Psoas muscle (tissue), 8 donors: ENCODE measurements around the gene NOP56. TPM values are rescaled to one million over a fixed set of nuclear protein-coding genes. Genes with fewer than 3 reads are reported as not detected.
A peak's percentile ranks its signal among the peaks of the same experiment; 100 is the strongest.

Experiments
- ATAC-seq, 4 donors: fragments of 200-7000 bp; cut with Tn5 transposase; one replicate each; pipeline ENCODE4 v1.9.1; 2020; ENCODE audit warnings: moderate library complexity in 3 of 4, mild to moderate bottlenecking in 2 of 4
- DNase-seq, 2 donors: peaks; one replicate each; pipeline ENCODE4 v3.0.0-alpha.2; 2020
- H3K27ac ChIP-seq: fragments of 200-600 bp; one replicate; pipeline ENCODE4 v1.8.0; 2022
- H3K27me3 ChIP-seq, 3 donors: fragments of 200-600 bp in 1 of 3; one replicate each; pipeline versions ENCODE4 v1.6.1 to v1.8.0; 2013 to 2022; ENCODE audit warnings: low read length in 2 of 3, mild to moderate bottlenecking in 2 of 3, moderate library complexity in 1 of 3; ENCODE audit not compliant: insufficient read depth in 3 of 3
- H3K36me3 ChIP-seq, 2 donors: fragments of 200-600 bp in 1 of 2; one replicate each; pipeline versions ENCODE4 v1.6.1 to v1.8.0; 2013 to 2022; ENCODE audit warnings: low read depth in 1 of 2, mild to moderate bottlenecking in 1 of 2, moderate library complexity in 1 of 2; ENCODE audit not compliant: insufficient read depth in 1 of 2
- H3K4me1 ChIP-seq: fragments of 200-600 bp; one replicate; pipeline ENCODE4 v1.8.0; 2022
- H3K4me3 ChIP-seq: fragments of 200-600 bp; one replicate; pipeline ENCODE4 v1.8.0; 2022; ENCODE audit warnings: mild to moderate bottlenecking
- H3K9me3 ChIP-seq: fragments of 200-600 bp; one replicate; pipeline ENCODE4 v1.8.0; 2022
- WGBS, 3 donors: extraction: QIAGEN DNeasy Blood & Tissue Kit; methylation state at CpG; one replicate each; pipeline versions ENCODE4 v1.1.6 to v1.1.7; 2013; 5-methylcytosine and 5-hydroxymethylcytosine counted together
- intact Hi-C, 2 donors: fragments of 100-400 bp; cut with DNase I; formaldehyde crosslinking; loops; one replicate each; pipeline versions ENCODE4 v1.11.0 to v1.14.2; 2022
- polyA plus RNA-seq, 3 donors: library from polyadenylated mRNA; stranded (reverse); fragments of 200-250 nt; gene quantifications; one replicate each; pipeline ENCODE4 v1.2.3, GENCODE V29; 2013
- total RNA-seq, 4 donors: library from RNA; stranded (reverse); fragmentation: NEBNext Ultra II Directional in 2 of 4; extraction: Animal tissue kit (Norgen Biotek cat#: 25700) in 2 of 4; gene quantifications; one replicate each; pipeline versions ENCODE4 v1.2.1 to v1.2.4, GENCODE V29; 2021 to 2023
- TF ChIP-seq, protein P1 (sequence below): fragments of 200-600 bp; IDR thresholded peaks from one replicate; pipeline ENCODE4 v1.8.0; 2022; ENCODE audit warnings: antibody characterized with exemption
- donor health status: healthy with polysubstance abuse.
- donor health status: DM: no; HTN: no; CAD: no; lungs with moderate emphysema.
- donor health status: Bipolar disorder and iron deficiency.
- donor health status: healthy.
- donor health status: DM: yes; HTN: yes; CAD: no.
- donor health status: DM: no; HTN: no; CAD: no.
- donor health status: DM: no; HTN: no; CAD: no.
- donor health status: DM: yes; HTN: yes; CAD: no.

Gene NOP56
- total and polyA plus RNA-seq, 7 donors: 63.2 to 173 (median 91.6) TPM

DNA sequence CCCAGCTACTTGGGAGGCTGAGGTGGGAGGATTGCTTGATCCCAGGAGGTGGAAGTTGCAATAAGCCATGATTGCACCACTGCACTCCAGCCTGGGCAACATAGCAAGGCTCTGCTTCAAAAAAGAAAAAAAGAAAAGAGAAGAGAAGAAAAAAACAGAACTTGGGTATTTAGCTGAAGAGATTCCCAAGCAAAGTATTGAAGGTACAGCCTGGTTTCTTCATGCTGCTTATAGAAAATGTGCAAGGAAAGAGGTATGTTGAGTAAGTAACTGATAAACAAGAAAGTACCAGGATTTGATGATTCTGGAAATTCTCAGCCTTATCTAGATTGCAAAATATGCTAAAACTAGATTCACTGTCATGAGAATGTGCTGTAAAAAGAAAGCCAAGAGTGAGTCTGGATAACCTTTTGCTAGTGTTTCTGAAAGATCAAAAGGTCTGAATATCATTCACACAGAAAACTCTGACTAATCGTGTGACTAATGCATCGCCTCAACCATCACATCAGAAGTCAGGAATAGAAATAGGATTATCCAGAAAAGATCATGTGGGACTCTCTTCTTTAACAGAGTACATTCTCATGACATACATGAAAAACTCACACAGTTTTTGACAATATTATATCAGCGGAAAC is 32.4 kb upstream of the NOP56 start:
- Histone ChIP-seq H3K36me3 (no peaks in the 10 kb centered on the region), H3K9me3 (no peaks in the 10 kb centered on the region), H3K27me3 (no peaks in the 10 kb centered on the region), H3K4me1 (no peaks in the 10 kb centered on the region), H3K4me3 (no peak overlapping the region), H3K27ac (no peak overlapping the region)
- TF ChIP-seq, protein P1, sequence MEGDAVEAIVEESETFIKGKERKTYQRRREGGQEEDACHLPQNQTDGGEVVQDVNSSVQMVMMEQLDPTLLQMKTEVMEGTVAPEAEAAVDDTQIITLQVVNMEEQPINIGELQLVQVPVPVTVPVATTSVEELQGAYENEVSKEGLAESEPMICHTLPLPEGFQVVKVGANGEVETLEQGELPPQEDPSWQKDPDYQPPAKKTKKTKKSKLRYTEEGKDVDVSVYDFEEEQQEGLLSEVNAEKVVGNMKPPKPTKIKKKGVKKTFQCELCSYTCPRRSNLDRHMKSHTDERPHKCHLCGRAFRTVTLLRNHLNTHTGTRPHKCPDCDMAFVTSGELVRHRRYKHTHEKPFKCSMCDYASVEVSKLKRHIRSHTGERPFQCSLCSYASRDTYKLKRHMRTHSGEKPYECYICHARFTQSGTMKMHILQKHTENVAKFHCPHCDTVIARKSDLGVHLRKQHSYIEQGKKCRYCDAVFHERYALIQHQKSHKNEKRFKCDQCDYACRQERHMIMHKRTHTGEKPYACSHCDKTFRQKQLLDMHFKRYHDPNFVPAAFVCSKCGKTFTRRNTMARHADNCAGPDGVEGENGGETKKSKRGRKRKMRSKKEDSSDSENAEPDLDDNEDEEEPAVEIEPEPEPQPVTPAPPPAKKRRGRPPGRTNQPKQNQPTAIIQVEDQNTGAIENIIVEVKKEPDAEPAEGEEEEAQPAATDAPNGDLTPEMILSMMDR: no peak
- DNase-seq: no peak
- no peak for ATAC-seq
- WGBS, 3 donors: 81 to 84% (median 82%) methylated on average over 3 of the region's 3 CpGs
- intact Hi-C loops: no loop called here

DNA sequence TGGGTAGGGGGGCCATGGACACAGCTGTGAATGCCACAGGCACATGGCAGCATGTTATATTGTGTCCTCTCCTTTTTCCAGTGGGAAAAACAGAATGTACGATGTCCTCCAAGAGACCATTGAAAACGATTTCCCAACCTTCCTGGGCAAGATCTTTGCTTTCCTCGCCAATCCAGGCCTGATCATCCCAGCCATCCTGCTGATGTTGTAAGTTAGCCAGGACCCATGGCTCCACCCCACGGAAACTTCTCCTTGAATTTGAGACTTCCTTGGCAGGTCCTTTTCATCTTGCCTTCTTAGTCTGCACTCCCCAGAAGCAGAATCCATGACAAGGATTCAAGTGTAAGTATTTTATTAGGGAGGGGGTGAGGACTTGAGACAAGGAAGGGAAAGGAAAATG is 28.2 kb upstream of the NOP56 start:
- TF ChIP-seq, protein P1: no peak
- 33 to 58% (median 40%) methylated on average over 4 of the region's 4 CpGs for WGBS, 3 donors
- ATAC-seq (peak; percentile 17 to 74 (median 64)), DNase-seq (peak; percentile 23 to 73)
- Histone ChIP-seq H3K4me1 (no peaks in the 10 kb centered on the region), H3K4me3 (no peak overlapping the region), H3K27me3 (no peaks in the 10 kb centered on the region), H3K27ac (no peak overlapping the region), H3K36me3 (no peaks in the 10 kb centered on the region), H3K9me3 (no peaks in the 10 kb centered on the region)
- intact Hi-C loops: no loop called here

DNA sequence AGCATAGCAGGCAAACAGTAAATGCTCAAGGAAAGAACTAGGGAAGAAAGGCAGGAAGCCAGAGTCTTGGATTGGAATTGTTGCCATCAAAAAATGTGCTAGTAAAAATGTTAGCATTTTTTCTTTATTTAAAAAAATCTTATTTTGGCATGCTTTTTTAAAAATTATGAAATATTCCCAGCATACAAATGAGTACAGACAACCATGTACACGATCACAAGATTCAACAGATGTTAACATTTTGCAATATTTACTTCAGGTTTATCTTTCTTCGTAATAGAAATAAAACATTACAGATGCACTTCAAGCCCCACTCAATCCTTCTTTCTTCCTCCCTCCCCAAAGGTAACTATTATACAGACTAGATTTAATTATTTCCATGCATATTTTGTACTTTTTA is 27.4 kb upstream of the NOP56 start:
- H3K4me1 ChIP-seq: no peaks in the 10 kb centered on the region
- ATAC-seq: no peak
- no peak overlapping the region for H3K27ac ChIP-seq
- intact Hi-C loops: no loop called here
- WGBS, 3 donors: 54 to 76% (median 63%) methylated on average over 2 of the region's 2 CpGs
- no peaks in the 10 kb centered on the region for H3K9me3 ChIP-seq
- no peak for DNase-seq
- TF ChIP-seq, protein P1: no peak
- H3K27me3 ChIP-seq: no peaks in the 10 kb centered on the region
- no peaks in the 10 kb centered on the region for H3K36me3 ChIP-seq
- H3K4me3 ChIP-seq: no peak overlapping the region

DNA sequence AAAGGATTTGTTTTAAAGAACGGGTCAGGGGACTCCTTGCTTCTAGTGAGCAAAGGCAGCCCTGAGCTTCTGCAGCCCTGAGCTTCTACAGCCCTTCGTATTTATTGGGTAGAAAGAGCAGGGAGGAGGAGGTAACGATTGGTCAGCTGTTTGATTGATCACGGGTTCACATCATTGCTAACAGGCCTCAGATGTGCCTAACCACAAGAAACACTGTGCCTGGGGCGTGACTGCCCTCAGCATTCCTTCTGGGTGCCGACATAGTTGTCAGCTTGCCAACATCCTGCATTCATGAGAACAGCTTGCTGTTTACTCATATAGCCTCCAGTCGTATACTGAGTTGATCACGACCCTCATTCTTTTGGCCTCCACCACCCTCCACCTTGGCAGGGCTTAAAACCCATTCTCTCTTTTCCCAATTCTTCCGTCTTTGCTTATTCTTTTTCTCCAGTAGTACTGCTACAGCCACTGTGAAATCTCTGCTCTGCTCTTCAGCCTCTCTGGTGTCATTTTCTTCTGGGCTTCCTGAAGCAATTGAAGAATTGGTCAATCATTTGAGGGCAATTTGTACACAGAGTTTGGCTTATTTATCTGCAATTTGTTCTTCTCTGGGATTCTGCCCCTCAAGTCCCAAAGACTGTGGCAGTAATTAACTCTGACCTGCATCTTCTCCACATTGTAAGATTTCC is 25.4 kb upstream of the NOP56 start:
- peaks cover 5% of the 10 kb centered on the region for H3K9me3 ChIP-seq
- H3K4me3 ChIP-seq: no peak overlapping the region
- no peaks in the 10 kb centered on the region for H3K27me3 ChIP-seq
- 46 to 62% (median 48%) methylated on average over 9 of the region's 9 CpGs for WGBS, 3 donors
- ATAC-seq (no peak), DNase-seq (no peak)
- intact Hi-C loops: no loop called here
- no peaks in the 10 kb centered on the region for H3K4me1 ChIP-seq
- H3K36me3 ChIP-seq: no peaks in the 10 kb centered on the region
- H3K27ac ChIP-seq: no peak overlapping the region
- TF ChIP-seq, protein P1: no peak
